HG03571 (cell line): ENCODE measurements around the gene BACH2.
"Not testable (repeated sequence)": the region's sequence is repeated elsewhere in the genome, so short reads cannot be mapped to it uniquely, and the experiment has no call there.

ENCODE experiments used
- ATAC-seq: cut with Tn5 transposase; IDR thresholded peaks from one replicate; pipeline ENCODE4 v1.9.1; 2021; ENCODE audit not compliant: unreplicated experiment

Gene BACH2

DNA sequence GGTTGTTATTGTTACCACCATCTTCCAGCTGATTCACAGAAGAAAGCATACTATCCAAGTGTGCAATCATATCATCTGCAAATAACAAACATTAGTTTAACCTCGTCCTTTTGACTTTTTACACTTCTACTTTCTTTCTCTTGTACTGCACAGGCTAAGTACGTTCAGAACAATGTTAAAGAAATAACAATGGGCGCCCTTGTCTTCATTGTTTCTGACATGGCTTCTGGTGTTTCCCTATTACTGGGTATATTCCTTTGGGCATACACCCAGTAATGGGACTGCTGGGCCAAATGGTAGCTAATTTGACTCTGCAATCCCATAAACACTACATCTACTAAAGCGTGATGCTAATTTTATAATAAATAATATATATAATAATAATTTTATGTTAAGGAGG is 255.7 kb downstream of the BACH2 start:
- ATAC-seq = no peak

DNA sequence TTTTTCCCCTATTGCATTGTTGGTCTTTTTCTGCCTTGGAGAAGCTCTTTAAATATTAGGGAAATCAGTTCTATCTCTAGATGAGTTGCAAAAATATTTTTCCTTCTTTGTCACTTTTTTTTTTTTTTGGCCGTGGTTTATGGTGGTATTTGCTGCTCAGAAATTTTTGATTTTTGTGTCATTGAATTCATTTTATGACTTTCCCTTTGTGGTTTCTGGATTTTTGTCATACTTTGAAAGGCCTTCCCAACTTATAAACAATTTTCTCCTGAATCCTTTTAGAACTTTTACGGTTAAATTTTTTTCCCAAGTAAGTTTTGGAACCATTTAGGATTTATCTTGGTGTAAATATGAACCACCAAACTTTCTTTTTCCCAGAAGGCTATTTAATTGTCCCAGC is 256.7 kb downstream of the BACH2 start:
- no peak for ATAC-seq

GRCh38 chr6:90038961-90039653 is 257.5 kb downstream of the BACH2 start:
- ATAC-seq = no peak

- no peak for ATAC-seq
These were observed 259.7 kb downstream of the BACH2 start for GRCh38 chr6:90036963-90037362.

- ATAC-seq = no peak
These were observed 261.5 kb downstream of the BACH2 start for GRCh38 chr6:90035047-90035723.

GRCh38 chr6:90033746-90034271 is 262.8 kb downstream of the BACH2 start:
- no peak for ATAC-seq

DNA sequence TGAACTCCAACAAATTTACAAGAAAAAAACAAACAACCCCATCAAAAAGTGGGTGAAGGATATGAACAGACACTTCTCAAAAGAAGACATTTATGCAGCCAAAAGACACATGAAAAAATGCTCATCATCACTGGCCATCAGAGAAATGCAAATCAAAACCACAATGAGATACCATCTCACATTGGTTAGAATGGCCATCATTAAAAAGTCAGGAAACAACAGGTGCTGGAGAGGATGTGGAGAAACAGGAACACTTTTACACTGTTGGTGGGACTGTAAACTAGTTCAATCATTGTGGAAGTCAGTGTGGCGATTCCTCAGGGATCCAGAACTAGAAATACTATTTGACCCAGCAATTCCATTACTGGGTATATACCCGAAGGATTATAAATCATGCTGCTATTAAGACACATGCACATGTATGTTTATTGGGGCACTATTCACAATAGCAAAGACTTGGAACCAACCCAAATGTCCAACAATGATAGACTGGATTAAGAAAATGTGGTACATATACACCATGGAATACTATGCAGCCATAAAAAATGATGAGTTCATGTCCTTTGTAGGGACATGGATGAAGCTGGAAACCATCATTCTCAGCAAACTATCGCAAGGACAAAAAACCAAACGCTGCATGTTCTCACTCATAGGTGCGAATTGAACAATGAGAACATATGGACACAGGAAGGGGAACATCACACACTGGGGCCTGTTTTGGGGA is 264.0 kb downstream of the BACH2 start:
- ATAC-seq = not testable (repeated sequence)

GRCh38 chr6:90028995-90029635 is 267.5 kb downstream of the BACH2 start:
- no peak for ATAC-seq

- ATAC-seq = no peak
These were observed 268.4 kb downstream of the BACH2 start for GRCh38 chr6:90028066-90028778.

DNA sequence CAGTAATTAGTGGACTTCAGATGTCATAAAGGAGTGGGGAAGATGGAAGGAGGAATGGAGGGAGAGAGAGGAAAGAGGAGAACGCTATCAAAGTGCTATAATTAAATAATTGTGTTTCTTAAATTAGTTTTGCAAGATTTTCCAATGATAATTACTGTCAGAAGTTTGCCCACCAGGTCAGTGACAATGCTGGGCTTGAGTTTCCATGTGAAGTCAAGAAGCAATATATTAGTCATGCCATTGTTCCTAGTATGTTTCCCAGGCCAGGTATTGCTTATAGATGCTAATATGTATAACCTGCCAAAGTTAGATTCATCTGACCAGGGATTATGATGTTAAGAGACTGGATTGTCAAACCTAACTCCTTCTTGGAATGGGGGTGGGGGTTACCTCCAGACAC is 270.4 kb downstream of the BACH2 start:
- no peak for ATAC-seq

GRCh38 chr6:90025523-90026061 is 271.1 kb downstream of the BACH2 start:
- ATAC-seq = no peak

DNA sequence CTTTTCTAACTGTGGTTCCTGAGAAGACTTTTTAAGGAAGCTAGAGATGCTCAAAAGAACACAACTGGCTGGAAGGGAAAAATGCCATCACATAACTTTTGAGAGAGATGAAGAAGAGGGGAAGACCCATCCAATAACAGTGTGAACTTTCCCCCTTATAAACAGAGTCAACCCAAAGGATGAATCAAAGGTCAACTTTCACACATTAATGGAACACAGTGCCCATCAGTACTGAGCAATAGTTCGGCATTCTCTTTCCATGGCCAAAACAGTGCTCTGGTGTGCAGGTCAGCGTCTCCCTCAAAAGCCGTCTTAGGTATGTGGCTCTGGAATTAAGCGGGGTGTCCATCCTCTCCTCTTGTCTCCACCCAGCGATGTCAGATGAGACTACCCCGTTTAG is 272.0 kb downstream of the BACH2 start:
- ATAC-seq = no peak

DNA sequence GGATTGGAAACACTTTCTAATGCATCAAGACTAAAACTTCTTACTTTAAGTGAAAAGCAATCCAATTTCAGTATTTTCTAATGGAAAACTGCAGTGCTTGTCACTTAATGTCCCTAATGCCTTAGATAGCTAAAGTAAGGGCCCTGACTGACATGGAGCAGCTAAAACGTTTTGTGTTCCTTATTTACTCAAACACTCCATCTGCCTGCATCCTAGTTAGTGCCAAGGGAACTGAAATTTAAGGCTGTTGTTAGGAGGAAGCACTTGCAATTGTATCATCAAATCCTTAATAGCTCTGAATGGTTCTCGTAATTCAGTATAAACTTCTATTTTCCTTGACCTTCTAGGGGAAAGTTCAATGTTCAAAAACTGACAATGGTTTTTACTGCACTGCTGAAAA is 274.9 kb downstream of the BACH2 start:
- ATAC-seq = no peak

DNA sequence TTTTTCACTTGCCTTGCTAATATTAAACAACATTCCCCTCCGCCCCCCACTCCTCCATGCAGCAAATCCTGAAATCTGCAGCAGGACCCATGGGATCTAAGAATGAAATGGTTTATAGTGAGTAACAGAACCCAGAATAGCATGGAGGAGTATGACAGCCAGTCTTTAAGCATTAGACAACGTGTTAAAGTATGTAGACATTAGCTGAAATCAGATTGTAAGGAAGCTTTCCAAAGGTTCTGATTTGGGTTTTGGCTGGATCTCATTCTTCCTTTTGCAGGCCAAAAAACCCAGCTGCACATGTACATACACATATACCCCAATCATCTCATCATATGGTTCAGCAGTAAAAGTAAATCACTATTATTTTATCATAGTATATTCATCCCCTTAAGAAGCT is 275.9 kb downstream of the BACH2 start:
- ATAC-seq = no peak

GRCh38 chr6:90019216-90019615 is 277.4 kb downstream of the BACH2 start:
- no peak for ATAC-seq

DNA sequence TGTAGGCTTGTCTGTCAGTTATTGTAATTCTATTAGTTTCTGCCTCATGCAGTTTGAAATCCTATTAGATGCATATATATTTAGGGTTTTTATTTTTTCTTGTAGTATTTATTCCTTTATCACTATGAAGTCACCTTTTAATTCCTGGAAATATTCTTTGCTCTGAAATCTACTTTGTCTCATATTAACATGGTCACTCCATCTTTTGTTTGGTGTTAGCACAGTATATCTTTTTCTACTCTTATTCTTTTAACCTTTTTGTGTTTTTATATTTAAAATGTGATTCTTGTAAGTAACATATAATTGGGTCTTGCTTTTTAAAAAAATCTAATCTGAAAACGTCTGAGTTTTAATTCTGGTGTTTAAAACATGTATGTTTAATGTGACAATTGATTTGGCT is 280.8 kb downstream of the BACH2 start:
- ATAC-seq = no peak

- ATAC-seq = no peak
These were observed 287.6 kb downstream of the BACH2 start for GRCh38 chr6:90008908-90009501.

DNA sequence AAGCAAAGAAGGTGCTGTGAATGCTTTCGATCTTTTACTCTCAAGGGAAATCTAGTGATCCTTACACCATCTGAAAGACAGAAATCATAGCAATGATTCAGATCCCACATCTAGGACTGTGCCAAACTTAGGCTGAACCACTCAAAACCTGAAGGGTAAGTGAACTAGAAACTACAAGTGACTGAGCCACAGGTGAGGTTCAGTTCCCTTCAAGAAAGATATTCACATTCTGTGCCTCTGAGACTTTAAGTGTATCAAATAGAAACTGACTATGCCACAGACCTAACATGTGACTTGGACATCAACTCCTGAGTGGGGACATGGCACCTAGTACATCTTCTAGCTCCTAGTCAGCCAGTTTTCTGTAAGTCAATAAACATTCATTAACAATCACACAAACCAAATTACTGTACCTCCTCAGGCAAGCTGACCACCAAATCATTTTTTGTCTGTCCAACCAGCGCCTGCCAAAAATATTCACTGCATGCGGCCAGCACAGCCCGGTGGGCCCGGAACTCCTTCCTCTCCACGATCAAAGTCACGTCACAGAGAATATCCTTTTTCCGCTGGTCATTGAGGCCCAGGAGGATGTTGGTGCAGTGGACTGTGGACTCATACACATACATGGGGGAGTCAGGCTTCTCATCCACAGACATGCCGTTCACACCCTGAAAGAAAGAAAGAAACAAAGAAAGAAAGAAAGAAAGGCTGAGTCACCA is 288.3 kb downstream of the BACH2 start:
- ATAC-seq = no peak

DNA sequence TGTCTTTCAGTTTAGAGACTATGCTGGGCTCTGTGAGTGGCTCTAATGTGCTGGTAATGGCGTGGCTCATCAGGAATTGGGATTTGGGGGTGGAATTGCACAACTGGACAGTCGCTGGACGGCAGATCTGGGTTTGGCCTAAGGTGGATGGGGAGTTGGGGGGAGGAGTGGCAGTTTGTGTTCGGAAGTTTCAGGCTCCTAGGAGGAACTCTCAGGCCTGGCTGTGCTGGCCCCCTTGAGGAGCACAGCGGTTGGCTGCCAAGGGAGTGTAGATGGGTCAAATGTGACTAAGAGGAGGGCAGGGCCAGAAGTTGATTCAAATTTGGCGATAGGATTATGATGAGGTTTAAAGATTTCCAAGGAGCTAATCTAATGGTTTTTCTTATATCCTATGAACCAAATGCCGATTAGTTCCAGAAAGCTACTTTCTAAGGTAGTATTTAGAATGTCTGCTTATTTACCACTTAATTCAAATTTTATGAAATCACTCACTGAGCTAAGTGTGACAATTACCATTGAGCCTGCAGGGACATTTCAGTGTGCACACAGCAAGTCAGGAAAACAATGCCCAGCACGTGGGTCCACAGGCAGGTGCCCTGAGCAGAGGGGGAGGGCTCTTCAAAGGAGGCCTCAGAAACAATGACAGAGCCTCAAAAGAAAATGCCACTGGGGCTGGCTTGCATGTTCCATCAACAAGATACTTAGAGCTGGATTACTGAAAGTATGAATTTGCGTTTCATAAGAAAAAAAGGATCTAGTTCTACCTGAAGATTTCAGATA is 291.4 kb downstream of the BACH2 start:
- ATAC-seq = no peak
